BLaER1 (cell line): ENCODE data around the gene PDHB.

Experiments used
- H3K27ac ChIP-seq: shearing (Covaris generic); formaldehyde crosslinking; 2 replicates; pipeline ENCODE4 v1.8.1; 2022
- H3K27me3 ChIP-seq: shearing (Covaris generic); formaldehyde crosslinking; 2 replicates; pipeline ENCODE4 v1.8.1; 2022
- H3K36me3 ChIP-seq: shearing (Covaris generic); formaldehyde crosslinking; 2 replicates; pipeline ENCODE4 v1.8.1; 2022
- H3K4me1 ChIP-seq: shearing (Covaris generic); formaldehyde crosslinking; 2 replicates; pipeline ENCODE4 v1.8.1; 2022
- H3K4me2 ChIP-seq: shearing (Covaris generic); formaldehyde crosslinking; 2 replicates; pipeline ENCODE4 v1.8.1; 2022
- H3K4me3 ChIP-seq: shearing (Covaris generic); formaldehyde crosslinking; 2 replicates; pipeline ENCODE4 v1.8.1; 2022
- H3K9ac ChIP-seq: shearing (Covaris generic); formaldehyde crosslinking; 2 replicates; pipeline ENCODE4 v1.8.1; 2022
- H3K9me3 ChIP-seq: shearing (Covaris generic); formaldehyde crosslinking; 2 replicates; pipeline ENCODE4 v1.8.1; 2022
- H4K20me1 ChIP-seq: shearing (Covaris generic); formaldehyde crosslinking; 2 replicates; pipeline ENCODE4 v1.8.1; 2022
- Cebpa-rat ChIP-seq: shearing (Covaris generic); IDR thresholded peaks from 2 replicates; pipeline ENCODE4 v1.8.1; 2022

PDHB gene

GRCh38 chr3:58433400-58434167, at the start of gene PDHB:
Gene PDHB, minus strand, starts transcription at chr3:58433832. Its CDS starts 23 bp downstream, at chr3:58433809.
- Histone ChIP-seq H3K9ac (peak within 1 kb of the TSS; percentile 95), H3K4me1 (peaks cover 34% of the 10 kb centered on the region), H4K20me1 (peaks cover 14% of the 10 kb centered on the region), H3K27ac (peak within 1 kb of the TSS; percentile 92), H3K4me2 (peak within 1 kb of the TSS; percentile 85), H3K36me3 (peaks cover 35% of the 10 kb centered on the region), H3K4me3 (peak within 1 kb of the TSS; percentile 89), H3K27me3 (no peaks in the 10 kb centered on the region), H3K9me3 (no peaks in the 10 kb centered on the region)
- TF ChIP-seq Cebpa-rat, result no peak

GRCh38 chr3:58482917-58483636, 49.4 kb upstream of the PDHB start:
- no peaks in the 10 kb centered on the region for H3K4me1 ChIP-seq
- no peaks in the 10 kb centered on the region for H4K20me1 ChIP-seq
- H3K27ac ChIP-seq, result no peak overlapping the region
- H3K4me3 ChIP-seq, result no peak overlapping the region
- H3K9me3 ChIP-seq, result peaks cover 20% of the 10 kb centered on the region
- H3K27me3 ChIP-seq, result peaks cover 4% of the 10 kb centered on the region; the same call in 1 of the 2 replicates
- no peak overlapping the region for H3K9ac ChIP-seq
- H3K4me2 ChIP-seq, result no peak overlapping the region
- H3K36me3 ChIP-seq, result no peaks in the 10 kb centered on the region
- TF ChIP-seq Cebpa-rat, result no peak

- Histone ChIP-seq H4K20me1 (no peaks in the 10 kb centered on the region), H3K4me2 (no peak overlapping the region), H3K9me3 (peaks cover 20% of the 10 kb centered on the region), H3K4me3 (no peak overlapping the region), H3K27me3 (no peaks in the 10 kb centered on the region), H3K27ac (no peak overlapping the region), H3K9ac (no peak overlapping the region), H3K4me1 (peaks cover 9% of the 10 kb centered on the region), H3K36me3 (no peaks in the 10 kb centered on the region)
- no peak for TF ChIP-seq Cebpa-rat
Measured at GRCh38 chr3:58480309-58480708, 46.7 kb upstream of the PDHB start.

GRCh38 chr3:58478781-58479180, 45.1 kb upstream of the PDHB start:
- TF ChIP-seq Cebpa-rat, result no peak
- Histone ChIP-seq H3K4me3 (no peak overlapping the region), H3K4me2 (no peak overlapping the region), H3K36me3 (no peaks in the 10 kb centered on the region), H3K27ac (no peak overlapping the region), H3K4me1 (peaks cover 21% of the 10 kb centered on the region), H3K9me3 (peaks cover 20% of the 10 kb centered on the region), H3K9ac (no peak overlapping the region), H4K20me1 (no peaks in the 10 kb centered on the region), H3K27me3 (no peaks in the 10 kb centered on the region)

GRCh38 chr3:58474967-58475578, 41.4 kb upstream of the PDHB start:
- Histone ChIP-seq H3K36me3 (no peaks in the 10 kb centered on the region), H3K9me3 (peaks cover 13% of the 10 kb centered on the region), H4K20me1 (no peaks in the 10 kb centered on the region), H3K4me2 (peak overlapping the region; percentile 71), H3K9ac (no peak overlapping the region; the same call in 1 of the 2 replicates), H3K27me3 (no peaks in the 10 kb centered on the region), H3K4me3 (no peak overlapping the region), H3K27ac (no peak overlapping the region), H3K4me1 (peaks cover 21% of the 10 kb centered on the region)
- no peak for TF ChIP-seq Cebpa-rat

- Histone ChIP-seq H3K36me3 (no peaks in the 10 kb centered on the region), H4K20me1 (no peaks in the 10 kb centered on the region), H3K9ac (no peak overlapping the region), H3K27me3 (no peaks in the 10 kb centered on the region), H3K4me3 (no peak overlapping the region), H3K4me1 (peaks cover 21% of the 10 kb centered on the region), H3K4me2 (peak overlapping the region; percentile 71), H3K27ac (no peak overlapping the region), H3K9me3 (peaks cover 7% of the 10 kb centered on the region; the same call in 1 of the 2 replicates)
- TF ChIP-seq Cebpa-rat, result no peak
Measured at GRCh38 chr3:58474348-58474911, 40.8 kb upstream of the PDHB start.

- Histone ChIP-seq H3K9ac (no peak overlapping the region), H3K27me3 (no peaks in the 10 kb centered on the region), H3K4me3 (no peak overlapping the region), H3K9me3 (no peaks in the 10 kb centered on the region), H4K20me1 (no peaks in the 10 kb centered on the region), H3K4me2 (no peak overlapping the region), H3K27ac (no peak overlapping the region), H3K4me1 (peaks cover 21% of the 10 kb centered on the region), H3K36me3 (no peaks in the 10 kb centered on the region)
- no peak for TF ChIP-seq Cebpa-rat
Measured at GRCh38 chr3:58473275-58473674, 39.6 kb upstream of the PDHB start.

- Histone ChIP-seq H3K4me3 (no peak overlapping the region), H3K9me3 (no peaks in the 10 kb centered on the region), H4K20me1 (no peaks in the 10 kb centered on the region), H3K4me2 (no peak overlapping the region), H3K9ac (no peak overlapping the region), H3K27ac (no peak overlapping the region), H3K4me1 (peaks cover 21% of the 10 kb centered on the region), H3K27me3 (no peaks in the 10 kb centered on the region), H3K36me3 (no peaks in the 10 kb centered on the region)
- 0 out of 2 replicates have a peak, but pooled peaks have one; percentile 34 for TF ChIP-seq Cebpa-rat
Measured at GRCh38 chr3:58471025-58471887, 37.6 kb upstream of the PDHB start.
